GM21619 (cell line): ENCODE data around the gene SH2B3.

Source experiments
- ATAC-seq: cut with Tn5 transposase; IDR thresholded peaks from one replicate; pipeline ENCODE4 v1.9.1; 2021; ENCODE audit not compliant: unreplicated experiment

Gene SH2B3

GRCh38 chr12:111408686-111409402 is 3.1 kb downstream of the SH2B3 start:
- ATAC-seq: no peak

DNA sequence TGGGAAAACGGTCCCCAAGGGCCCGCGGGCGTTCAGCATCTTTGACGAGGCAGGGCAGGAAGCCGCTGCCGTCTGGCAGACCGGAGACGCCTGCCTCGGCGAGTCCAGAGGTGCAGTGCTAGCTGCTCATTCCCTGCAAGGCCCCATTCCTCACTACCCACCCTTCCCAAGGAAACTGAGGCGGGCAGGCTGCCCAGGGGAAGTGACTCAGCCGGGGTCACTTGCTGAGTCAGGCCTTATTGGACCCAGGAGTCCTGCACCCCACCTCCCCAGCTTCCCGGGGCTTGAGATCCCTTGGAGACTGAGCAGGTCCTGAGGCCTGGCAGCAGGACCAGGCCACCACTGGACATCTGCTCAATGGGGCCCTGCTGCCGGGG is 3.7 kb downstream of the SH2B3 start:
- ATAC-seq: no peak

GRCh38 chr12:111409780-111410430 is 4.2 kb downstream of the SH2B3 start:
- no peak for ATAC-seq

- no peak for ATAC-seq
Measured at GRCh38 chr12:111410431-111411184, 4.9 kb downstream of the SH2B3 start.

DNA sequence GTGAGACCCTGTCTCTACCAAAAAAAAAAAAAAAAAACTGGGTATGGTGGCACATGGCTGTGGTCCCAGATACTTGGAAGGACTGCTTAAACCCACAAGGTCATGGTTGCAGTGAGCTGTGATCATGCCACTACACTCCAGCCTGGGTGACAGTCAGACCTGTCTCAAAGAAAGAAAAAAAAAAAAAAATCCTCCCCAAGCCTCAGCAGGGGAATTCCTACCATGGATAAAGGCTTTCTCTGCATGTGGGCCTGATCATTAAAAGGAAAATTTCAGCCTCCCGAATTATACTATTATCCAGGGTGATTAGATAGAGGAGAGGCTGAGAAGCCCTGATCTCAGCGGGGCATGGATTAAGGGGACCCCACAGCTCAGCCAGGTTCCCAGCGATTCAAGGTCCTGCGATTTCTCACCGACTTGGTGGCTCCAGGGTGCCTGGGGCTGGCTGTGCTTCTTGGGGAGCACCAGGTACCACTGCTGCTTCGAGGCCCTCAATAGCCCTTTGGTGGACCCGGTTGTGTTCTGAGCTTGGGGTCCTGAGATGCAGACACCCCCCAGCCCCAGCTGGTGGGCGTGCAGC is 5.6 kb downstream of the SH2B3 start:
- ATAC-seq: no peak

DNA sequence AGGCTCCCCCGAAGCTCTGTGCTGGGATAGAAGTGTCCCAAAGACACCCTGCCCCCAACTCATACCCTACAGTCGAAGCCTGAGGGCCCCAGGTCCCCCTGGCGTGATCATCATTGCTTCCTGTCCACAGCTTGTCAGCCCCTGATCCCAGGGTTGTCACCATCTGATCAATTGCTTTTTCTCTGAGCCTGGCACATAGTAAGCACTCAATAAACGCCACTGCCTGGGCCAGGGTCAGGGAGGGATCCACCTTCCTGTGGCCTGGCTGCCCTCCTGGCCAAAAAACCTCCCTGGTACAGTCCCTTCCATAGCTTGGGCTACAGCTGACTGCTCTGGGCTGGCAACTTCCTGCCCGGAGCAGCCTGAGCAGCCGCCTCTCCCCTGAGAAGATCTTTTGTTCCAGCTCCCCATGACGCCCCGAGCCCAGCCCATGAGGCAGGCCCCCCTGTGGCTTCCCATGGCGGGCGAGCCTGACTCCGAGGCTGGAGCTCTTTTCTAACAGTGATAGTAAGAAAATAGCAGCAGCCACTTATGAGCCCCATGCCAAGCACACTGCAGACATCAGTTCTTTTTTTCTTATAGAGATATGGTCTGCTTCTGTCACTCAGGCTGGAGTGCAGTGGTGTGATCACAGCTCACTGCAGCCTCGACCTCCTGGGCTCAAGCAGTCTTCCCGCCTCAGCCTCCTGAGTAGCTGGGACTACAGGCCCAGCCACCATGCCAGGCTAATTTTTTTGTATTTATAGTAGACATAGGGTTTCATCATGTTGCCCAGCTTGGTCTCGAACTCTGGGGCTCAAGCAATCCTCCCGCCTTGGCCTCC is 6.5 kb downstream of the SH2B3 start:
- no peak for ATAC-seq

- no peak for ATAC-seq
Measured at GRCh38 chr12:111412830-111413441, 7.2 kb downstream of the SH2B3 start.

DNA sequence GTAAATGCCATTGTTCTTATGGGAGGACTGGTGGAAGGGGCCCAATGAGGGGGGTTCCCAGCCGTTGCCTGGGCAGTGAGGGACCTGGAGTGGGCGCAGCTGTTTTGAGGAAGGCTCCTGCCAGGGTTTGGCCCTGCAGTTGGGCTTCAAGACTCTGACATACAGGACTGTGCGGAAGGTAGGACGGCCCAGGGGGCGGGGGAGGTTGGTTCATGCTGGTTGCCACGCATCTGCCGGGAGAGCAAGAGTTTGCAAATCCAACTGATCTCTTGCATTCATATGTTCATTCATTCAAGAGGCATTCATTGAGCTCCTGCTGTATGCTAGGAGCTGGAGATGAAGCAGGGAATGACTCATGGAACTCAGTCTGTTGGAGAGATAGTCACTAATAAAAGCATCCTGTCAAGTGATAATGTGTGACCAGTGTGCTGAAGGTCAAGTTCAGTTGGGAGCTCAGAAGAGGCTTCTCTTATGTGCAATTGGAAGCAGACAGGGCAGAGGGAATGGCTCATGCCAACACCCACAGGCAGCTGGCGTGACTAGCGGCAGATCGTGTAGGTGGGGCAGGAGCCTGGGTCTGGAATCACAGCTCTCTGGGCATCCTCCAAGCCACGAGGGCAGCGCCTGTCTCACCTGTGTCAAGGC is 7.8 kb downstream of the SH2B3 start:
- no peak for ATAC-seq

GRCh38 chr12:111414711-111415252 is 9.1 kb downstream of the SH2B3 start:
- no peak for ATAC-seq

DNA sequence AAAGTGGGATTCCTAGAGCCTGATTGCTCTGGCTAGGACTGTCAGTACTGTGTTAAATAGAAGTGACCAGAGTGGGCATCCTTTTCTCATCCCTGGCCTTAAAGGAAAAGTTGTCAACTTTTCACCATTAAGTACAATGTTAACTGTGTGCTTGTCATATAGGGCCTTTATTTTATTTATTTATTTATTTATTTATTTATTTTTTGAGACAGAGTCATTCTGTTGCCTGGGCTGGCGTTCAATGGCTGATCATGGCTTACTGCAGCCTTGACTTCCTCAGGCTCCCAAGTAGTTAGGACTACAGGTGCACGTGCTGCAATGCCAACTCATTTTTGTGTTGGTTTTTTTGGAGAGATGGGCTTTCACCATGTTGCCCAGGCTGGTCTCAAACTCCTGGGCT is 11.6 kb downstream of the SH2B3 start:
- ATAC-seq: no peak

- ATAC-seq: no peak
Measured at GRCh38 chr12:111417784-111418593, 12.3 kb downstream of the SH2B3 start.

DNA sequence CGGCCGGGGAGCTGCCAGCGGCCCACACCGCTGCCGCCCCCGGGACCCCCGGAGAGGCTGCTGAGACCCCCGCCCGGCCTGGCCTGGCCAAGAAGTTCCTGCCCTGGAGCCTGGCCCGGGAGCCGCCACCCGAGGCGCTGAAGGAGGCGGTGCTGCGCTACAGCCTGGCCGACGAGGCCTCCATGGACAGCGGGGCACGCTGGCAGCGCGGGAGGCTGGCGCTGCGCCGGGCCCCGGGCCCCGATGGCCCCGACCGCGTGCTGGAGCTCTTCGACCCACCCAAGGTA is 12.8 kb downstream of the SH2B3 start:
- no peak for ATAC-seq

GRCh38 chr12:111419784-111420183 is 14.1 kb downstream of the SH2B3 start:
- ATAC-seq: no peak

GRCh38 chr12:111420494-111420893 is 14.8 kb downstream of the SH2B3 start:
- no peak for ATAC-seq

DNA sequence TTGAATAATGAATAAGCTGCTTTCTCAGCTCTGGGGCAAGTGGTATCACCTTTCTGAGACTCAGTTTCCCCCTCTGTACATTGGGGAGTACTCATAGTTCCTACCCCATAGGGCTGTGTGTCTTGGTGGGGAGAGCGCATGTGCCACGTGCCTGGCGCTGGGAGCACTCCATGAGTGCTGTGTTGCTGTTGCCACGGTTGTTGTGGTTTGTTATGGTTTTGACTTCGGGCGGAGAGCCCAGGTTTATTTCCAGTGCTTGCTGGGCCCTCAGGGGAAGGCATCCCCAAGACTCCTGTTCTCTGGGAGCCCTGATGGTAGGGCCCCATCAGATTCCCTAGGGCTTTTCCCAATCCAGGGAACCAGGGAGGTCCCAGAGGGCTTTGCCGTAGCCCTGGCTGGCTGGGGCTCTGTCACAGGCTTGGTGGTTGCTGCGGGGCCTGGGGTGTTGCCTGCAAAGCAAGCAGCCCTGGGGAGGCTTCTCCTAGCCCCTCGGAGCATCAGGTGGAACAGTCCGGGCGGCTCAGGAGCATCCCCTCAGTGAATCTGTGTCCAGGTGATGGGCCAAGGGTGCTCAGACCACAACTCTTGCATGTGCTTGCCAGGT is 18.6 kb downstream of the SH2B3 start:
- no peak for ATAC-seq

- ATAC-seq: no peak
Measured at GRCh38 chr12:111424793-111425251, 19.1 kb downstream of the SH2B3 start.

GRCh38 chr12:111425655-111426054 is 19.9 kb downstream of the SH2B3 start:
- no peak for ATAC-seq

GRCh38 chr12:111426344-111427185 is 20.8 kb downstream of the SH2B3 start:
- ATAC-seq: no peak
